ENCODE data around the gene RYR1. TPM values are rescaled to one million over a fixed set of nuclear protein-coding genes. Genes with fewer than 3 reads are reported as not detected.

The RYR1 gene
- total RNA-seq, 2 experiments from 2014 or later: 0.20 to 1.2 TPM

DNA sequence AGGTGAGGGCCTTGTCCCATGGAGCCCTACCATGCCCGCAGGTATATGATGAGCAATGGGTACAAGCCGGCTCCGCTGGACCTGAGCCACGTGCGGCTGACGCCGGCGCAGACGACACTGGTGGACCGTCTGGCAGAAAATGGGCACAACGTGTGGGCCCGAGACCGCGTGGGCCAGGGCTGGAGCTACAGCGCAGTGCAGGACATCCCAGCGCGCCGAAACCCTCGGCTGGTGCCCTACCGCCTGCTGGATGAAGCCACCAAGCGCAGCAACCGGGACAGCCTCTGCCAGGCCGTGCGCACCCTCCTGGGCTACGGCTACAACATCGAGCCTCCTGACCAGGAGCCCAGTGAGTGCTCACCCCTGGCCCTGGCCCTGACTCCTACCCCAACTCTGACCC lies 32.6 kb downstream of the RYR1 start:
- TF ChIP-seq, protein P1, sequence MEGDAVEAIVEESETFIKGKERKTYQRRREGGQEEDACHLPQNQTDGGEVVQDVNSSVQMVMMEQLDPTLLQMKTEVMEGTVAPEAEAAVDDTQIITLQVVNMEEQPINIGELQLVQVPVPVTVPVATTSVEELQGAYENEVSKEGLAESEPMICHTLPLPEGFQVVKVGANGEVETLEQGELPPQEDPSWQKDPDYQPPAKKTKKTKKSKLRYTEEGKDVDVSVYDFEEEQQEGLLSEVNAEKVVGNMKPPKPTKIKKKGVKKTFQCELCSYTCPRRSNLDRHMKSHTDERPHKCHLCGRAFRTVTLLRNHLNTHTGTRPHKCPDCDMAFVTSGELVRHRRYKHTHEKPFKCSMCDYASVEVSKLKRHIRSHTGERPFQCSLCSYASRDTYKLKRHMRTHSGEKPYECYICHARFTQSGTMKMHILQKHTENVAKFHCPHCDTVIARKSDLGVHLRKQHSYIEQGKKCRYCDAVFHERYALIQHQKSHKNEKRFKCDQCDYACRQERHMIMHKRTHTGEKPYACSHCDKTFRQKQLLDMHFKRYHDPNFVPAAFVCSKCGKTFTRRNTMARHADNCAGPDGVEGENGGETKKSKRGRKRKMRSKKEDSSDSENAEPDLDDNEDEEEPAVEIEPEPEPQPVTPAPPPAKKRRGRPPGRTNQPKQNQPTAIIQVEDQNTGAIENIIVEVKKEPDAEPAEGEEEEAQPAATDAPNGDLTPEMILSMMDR (IDR thresholded peaks at IDR 0.05): no peak
- no peaks in the 10 kb centered on the region for H3K4me1 Mint-ChIP-seq (ENCODE audit: low read depth)
- H3K27ac Mint-ChIP-seq: no peak overlapping the region
- no peak for DNase-seq
- no peaks in the 10 kb centered on the region for H3K4me1 ChIP-seq (ENCODE audit: insufficient read depth, low read length)
- ChIA-PET CTCF (no interaction called here), POLR2A (no interaction called here)
- H3K9me3 ChIP-seq (ENCODE audit: control insufficient read depth in 1 of 2, insufficient read depth in 1 of 2, low read length in 2 of 2): peaks cover 0 to 10% of the 10 kb centered on the region in 2 experiments
- H3K9me3 Mint-ChIP-seq: no peaks in the 10 kb centered on the region
- H3K36me3 ChIP-seq (ENCODE audit: insufficient read depth, low read length): no peaks in the 10 kb centered on the region
- intact Hi-C loops (cut with DNase I, micrococcal nuclease): no loop called here
- no peaks in the 10 kb centered on the region for H3K36me3 Mint-ChIP-seq (ENCODE audit: low read depth)
- H3K27me3 ChIP-seq (ENCODE audit: control insufficient read depth in 1 of 2, insufficient read depth in 2 of 2, low read length in 2 of 2): no peaks in the 10 kb centered on the region
- no peak overlapping the region for H3K4me3 Mint-ChIP-seq
- H3K27me3 Mint-ChIP-seq: peaks cover 24% of the 10 kb centered on the region
- H3K27ac ChIP-seq (ENCODE audit: low read depth in 1 of 2, low read length in 2 of 2): no peak overlapping the region
- ATAC-seq (ENCODE audit: poor library complexity): no peak
- H3K4me3 ChIP-seq (ENCODE audit: low read length): no peak overlapping the region

DNA sequence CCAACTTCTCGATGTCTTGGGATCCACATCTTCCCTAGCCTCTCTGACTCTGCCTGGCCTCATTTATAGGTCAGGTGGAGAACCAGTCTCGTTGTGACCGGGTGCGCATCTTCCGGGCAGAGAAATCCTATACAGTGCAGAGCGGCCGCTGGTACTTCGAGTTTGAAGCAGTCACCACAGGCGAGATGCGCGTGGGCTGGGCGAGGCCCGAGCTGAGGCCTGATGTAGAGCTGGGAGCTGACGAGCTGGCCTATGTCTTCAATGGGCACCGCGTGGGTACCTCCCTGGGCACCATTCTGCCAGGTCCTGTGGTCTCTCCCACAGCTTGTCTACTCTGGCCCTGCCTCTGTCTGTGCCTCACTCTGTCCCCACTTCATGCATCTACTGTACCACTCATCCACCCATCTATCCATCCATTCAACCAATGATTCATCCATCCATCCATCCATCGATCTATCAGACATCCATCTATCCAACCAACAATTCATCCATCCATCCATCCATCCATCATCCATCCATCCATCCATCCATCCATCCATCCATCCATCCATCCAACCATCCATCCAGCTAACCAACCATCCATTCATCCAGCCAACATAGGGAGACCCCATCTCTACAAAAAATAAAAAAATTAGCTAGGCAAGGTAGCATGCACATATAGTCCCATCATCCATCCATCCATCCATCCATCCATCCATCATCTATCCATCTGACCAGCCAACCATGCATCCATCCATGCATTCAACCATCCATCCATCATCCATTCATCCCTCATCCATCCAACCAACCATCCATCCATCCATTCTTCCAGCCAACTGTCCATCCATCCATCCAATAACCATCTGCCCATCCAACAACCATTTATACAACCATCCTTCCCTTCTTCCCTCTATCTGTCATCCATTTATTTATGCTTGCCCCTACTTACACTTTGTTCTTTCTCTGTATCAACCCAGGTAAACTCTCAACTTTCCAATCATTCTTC lies 34.3 kb downstream of the RYR1 start:
- TF ChIP-seq, protein P1 (IDR thresholded peaks at IDR 0.05): no peak
- H3K4me1 ChIP-seq (ENCODE audit: insufficient read depth, low read length): no peaks in the 10 kb centered on the region
- intact Hi-C loops (cut with DNase I, micrococcal nuclease): no loop called here
- no peaks in the 10 kb centered on the region for H3K27me3 ChIP-seq (ENCODE audit: control insufficient read depth in 1 of 2, insufficient read depth in 2 of 2, low read length in 2 of 2)
- H3K4me3 ChIP-seq (ENCODE audit: low read length): no peak overlapping the region
- Mint-ChIP-seq H3K4me1 (ENCODE audit: low read depth) (no peaks in the 10 kb centered on the region), H3K27me3 (peaks cover 15% of the 10 kb centered on the region), H3K9me3 (no peaks in the 10 kb centered on the region), H3K36me3 (ENCODE audit: low read depth) (no peaks in the 10 kb centered on the region), H3K27ac (no peak overlapping the region), H3K4me3 (no peak overlapping the region)
- POLR2A ChIA-PET: no interaction called here
- H3K9me3 ChIP-seq (ENCODE audit: control insufficient read depth in 1 of 2, insufficient read depth in 1 of 2, low read length in 2 of 2): peaks cover 0 to 6% of the 10 kb centered on the region in 2 experiments
- DNase-seq (no peak), ATAC-seq (ENCODE audit: poor library complexity) (no peak)
- CTCF ChIA-PET: no interaction called here
- H3K36me3 ChIP-seq (ENCODE audit: insufficient read depth, low read length): no peaks in the 10 kb centered on the region
- H3K27ac ChIP-seq (ENCODE audit: low read depth in 1 of 2, low read length in 2 of 2): no peak overlapping the region

- CTCF ChIA-PET: no interaction called here
- no peaks in the 10 kb centered on the region for H3K36me3 Mint-ChIP-seq (ENCODE audit: low read depth)
These were observed 35.7 kb downstream of the RYR1 start for GRCh38 chr19:38469151-38469550.

More at GRCh38 chr19:38469151-38469550, 35.7 kb downstream of the RYR1 start:
- ATAC-seq (ENCODE audit: poor library complexity) (no peak), DNase-seq (no peak)
- Histone ChIP-seq H3K36me3 (ENCODE audit: insufficient read depth, low read length) (no peaks in the 10 kb centered on the region), H3K27me3 (ENCODE audit: control insufficient read depth in 1 of 2, insufficient read depth in 2 of 2, low read length in 2 of 2) (no peaks in the 10 kb centered on the region), H3K9me3 (ENCODE audit: control insufficient read depth in 1 of 2, insufficient read depth in 1 of 2, low read length in 2 of 2) (peaks cover 0 to 6% of the 10 kb centered on the region in 2 experiments), H3K27ac (ENCODE audit: low read depth in 1 of 2, low read length in 2 of 2) (no peak overlapping the region), H3K4me1 (ENCODE audit: insufficient read depth, low read length) (no peaks in the 10 kb centered on the region), H3K4me3 (ENCODE audit: low read length) (no peak overlapping the region)
- H3K27ac Mint-ChIP-seq: no peak overlapping the region
- no peaks in the 10 kb centered on the region for H3K9me3 Mint-ChIP-seq
- intact Hi-C loops (cut with DNase I, micrococcal nuclease): no loop called here
- H3K4me1 Mint-ChIP-seq (ENCODE audit: low read depth): no peaks in the 10 kb centered on the region
- H3K4me3 Mint-ChIP-seq: no peak overlapping the region
- peaks cover 13% of the 10 kb centered on the region for H3K27me3 Mint-ChIP-seq
- POLR2A ChIA-PET: no interaction called here
- TF ChIP-seq, protein P1 (IDR thresholded peaks at IDR 0.05): no peak

Measured in CD4-positive, alpha-beta T cell (primary cell).